Measurements from ENCODE around the gene SERPINA4.
"Not testable (repeated sequence)": the region's sequence is repeated elsewhere in the genome, so short reads cannot be mapped to it uniquely, and the experiment has no call there.

DNA sequence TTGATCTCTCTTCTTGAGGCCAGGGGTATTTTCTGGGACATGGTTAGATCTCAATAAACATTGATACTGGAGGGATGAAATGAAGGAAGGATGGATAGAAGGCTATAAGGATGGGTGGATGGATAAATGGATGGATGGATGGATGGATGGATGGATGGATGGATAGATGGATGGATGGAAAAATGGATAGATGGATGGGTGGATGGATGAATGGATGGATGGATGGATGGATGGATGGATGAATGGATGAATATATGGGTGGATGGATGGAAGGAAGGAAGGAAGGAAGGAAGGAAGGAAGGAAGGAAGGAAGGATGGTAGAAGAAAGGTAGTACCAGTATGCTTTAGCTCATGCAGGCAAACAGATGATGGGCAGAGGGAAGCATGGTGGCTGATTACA, 16.2 kb downstream of the SERPINA4 start:
- TF ChIP-seq, protein P1, sequence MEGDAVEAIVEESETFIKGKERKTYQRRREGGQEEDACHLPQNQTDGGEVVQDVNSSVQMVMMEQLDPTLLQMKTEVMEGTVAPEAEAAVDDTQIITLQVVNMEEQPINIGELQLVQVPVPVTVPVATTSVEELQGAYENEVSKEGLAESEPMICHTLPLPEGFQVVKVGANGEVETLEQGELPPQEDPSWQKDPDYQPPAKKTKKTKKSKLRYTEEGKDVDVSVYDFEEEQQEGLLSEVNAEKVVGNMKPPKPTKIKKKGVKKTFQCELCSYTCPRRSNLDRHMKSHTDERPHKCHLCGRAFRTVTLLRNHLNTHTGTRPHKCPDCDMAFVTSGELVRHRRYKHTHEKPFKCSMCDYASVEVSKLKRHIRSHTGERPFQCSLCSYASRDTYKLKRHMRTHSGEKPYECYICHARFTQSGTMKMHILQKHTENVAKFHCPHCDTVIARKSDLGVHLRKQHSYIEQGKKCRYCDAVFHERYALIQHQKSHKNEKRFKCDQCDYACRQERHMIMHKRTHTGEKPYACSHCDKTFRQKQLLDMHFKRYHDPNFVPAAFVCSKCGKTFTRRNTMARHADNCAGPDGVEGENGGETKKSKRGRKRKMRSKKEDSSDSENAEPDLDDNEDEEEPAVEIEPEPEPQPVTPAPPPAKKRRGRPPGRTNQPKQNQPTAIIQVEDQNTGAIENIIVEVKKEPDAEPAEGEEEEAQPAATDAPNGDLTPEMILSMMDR (conservative IDR thresholded peaks at IDR 0.05 in 1 of 2, IDR thresholded peaks at IDR 0.05 in 1 of 2; ENCODE audit: extremely low read depth in 1 of 2, insufficient read depth in 1 of 2, low read depth in 1 of 2, low read length in 2 of 2): not testable (repeated sequence)
- TF ChIP-seq EZH2 (IDR thresholded peaks at IDR 0.05; ENCODE audit: borderline replicate concordance, low read length): not testable (repeated sequence)

Data from mammary epithelial cell (primary cell).